GM19043 (cell line): Measurements from ENCODE around the gene DLG2.
"Not testable (repeated sequence)": the region's sequence is repeated elsewhere in the genome, so short reads cannot be mapped to it uniquely, and the experiment has no call there.

Experiments used
- ATAC-seq: cut with Tn5 transposase; IDR thresholded peaks from one replicate; pipeline ENCODE4 v1.9.1; 2021; ENCODE audit warnings: low read depth; ENCODE audit not compliant: unreplicated experiment

DLG2 gene

GRCh38 chr11:85627332-85627997 is at the start of gene DLG2:
TSS of gene DLG2 (minus strand) at chr11:85627344.
- no peak for ATAC-seq

DNA sequence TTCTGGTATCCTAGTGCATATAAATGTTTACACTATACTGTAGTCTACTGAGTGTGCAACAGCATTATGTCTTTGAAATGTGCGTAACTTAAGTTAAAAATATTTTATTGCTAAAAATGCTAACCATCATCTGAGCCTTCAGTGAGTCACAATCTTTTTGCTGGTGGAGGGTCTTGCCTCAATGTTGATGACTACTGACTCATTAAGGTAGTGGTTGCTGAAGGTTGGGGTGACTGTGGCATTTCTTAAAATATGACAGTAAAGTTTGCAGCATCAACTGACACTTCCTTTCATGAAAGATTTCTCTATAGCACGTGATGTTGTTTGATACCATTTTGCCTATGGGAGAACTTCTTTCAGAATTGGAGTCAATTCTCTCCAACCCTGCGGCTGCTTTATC is 46.2 kb upstream of the DLG2 start:
- ATAC-seq: no peak

DNA sequence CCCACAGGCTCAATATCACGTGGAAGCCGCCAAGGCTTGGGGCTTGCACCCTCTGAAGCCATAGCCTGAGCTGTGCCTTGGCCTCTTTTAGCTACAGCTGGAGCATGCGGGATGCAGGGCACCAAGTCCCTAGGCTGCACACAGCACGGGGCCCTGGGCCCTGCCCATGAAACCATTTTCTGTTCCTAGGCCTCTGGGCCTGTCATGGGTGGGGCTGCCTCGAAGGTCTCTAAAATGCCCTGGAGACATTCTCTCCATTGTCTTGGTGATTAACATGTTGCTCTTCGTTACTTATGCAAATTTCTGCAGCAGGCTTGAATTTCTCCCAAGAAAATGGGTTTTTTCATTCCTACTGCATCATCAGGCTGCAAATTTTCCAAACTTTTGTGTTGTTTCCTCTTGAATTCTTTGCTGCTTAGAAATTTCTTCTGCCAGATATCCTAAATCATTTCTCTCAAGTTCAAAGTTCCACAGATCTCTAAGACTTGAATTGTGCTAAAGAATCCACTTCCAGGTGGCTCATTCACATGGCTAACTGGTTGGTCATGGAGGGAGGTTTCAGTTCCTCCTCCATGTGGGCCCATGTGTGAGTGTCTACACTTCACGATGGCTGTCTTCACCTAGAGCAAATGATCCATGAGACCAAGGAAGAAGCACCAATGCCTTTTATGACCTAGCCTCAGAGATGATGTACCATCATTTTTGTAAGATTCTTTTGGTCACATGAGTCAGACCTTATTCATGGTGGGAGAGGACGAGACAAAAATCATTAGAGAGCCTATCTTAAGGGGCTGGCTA is 45.2 kb upstream of the DLG2 start:
- ATAC-seq: no peak

- ATAC-seq: not testable (repeated sequence)
These were observed 44.0 kb upstream of the DLG2 start for GRCh38 chr11:85670949-85671663.

DNA sequence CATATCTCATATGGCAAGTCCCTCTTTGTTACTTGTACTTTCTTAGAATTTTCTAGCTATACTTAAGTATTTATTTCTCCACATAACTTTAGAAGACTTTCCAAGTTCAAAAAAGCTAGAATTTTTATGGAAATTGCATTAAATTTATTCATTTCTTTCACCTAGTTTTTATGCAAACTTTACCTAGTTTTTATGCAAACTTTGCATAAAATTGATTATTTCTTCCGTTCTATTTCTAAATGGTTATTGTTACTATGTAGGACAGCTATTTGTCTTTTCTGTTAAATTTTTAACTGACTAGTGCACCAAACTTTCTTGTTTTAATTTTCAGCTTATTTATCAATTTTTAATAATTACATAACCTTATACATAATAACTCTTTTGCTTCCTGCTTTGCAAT is 41.0 kb upstream of the DLG2 start:
- ATAC-seq: no peak

DNA sequence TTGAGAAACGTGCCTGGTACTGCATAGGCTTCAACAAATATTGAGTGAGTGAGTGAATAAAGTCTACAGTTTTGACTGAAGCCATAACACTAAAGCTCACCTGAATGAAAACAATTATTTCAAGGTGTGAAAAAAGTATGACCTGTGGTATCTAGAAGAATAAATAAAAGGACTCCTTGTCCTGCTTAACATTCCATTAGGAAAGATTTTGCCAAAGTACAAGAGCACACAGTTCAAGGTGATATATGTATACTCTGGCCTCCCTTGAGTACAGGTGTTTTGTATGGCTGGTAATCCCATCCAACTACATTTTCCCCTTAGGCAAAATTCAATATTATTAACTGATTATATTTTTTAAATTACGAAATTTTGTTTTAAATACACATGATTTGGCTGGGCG is 39.5 kb upstream of the DLG2 start:
- no peak for ATAC-seq

GRCh38 chr11:85665733-85666132 is 38.6 kb upstream of the DLG2 start:
- no peak for ATAC-seq

DNA sequence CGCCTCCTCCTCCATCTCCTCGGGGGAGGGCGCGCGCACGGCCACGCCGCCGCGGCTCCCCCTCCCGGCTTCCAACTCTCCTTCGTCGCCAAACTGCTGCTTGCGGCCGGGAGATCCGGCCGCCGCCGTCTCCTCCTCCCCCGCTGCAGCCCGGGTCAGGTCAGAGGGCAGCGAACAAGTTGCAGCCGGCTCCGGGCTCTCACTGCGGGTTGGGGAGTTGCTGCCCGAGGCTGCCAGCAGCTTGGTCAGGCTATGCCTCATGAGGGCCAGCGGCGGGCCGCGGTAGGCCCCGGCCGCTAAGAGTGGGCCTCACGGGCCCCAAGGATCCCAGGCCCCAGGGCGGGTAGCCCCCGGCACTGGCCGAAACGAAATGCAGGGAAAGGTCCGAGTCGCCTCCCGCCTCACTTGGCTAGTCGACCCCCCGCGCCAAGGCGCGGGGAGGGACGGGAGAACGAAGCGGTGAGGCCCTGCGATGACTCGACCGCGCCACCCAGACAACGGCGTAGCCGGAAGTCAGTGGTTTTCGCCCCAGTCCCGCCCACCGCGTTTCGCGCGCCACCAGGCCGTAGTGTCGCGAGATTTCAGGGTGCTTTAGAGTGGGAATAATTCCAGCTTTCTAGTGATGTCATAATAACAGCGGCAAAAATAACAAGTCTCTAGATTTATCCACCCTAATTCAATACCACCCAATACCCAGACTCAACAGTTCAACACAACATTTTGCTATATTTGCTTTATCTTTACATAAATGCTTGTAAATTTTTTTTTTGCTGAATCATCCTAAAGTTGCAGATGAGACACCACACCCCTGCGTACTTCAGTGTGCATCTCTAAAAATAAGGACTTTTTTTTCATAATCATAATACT is 37.7 kb upstream of the DLG2 start, which contains the start of gene CREBZF:
CREBZF (minus strand) TSS at position 515 of the 867 bp plus-strand sequence; CDS start at position 261, 254 bp downstream.
- peak; percentile 91 for ATAC-seq

- ATAC-seq: peak; percentile 53
These were observed 36.8 kb upstream of the DLG2 start for GRCh38 chr11:85663753-85664614.

DNA sequence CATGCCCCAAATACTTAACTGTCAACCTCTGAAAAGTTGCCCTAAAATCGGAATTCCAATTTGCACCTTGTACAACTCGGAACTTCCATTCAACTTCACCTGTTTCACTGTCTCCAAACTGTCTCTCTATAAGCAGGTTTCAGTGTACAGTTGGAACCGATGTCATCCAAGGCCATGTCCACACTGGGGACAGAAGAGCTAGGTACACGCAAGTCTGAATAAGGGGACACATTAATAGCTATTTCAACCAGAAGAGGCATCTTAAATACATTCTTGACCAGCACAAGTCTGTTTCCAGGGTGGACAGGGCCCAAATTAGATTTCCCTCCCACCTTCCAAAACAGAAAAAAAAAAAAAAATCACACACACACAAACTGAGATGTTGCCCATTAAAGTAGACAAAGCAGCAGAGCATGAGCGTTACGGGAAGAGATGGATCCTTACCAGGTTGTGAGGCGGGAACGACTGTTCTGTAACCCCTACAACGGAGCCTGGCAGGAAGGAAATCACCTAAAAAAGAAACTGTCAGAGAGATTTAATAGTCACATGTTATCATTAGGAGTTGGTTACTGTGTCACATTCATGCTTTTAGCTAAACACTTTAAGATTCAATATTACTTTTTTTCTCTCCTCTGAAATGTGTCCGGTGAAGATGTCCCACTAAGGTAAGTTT is 36.1 kb upstream of the DLG2 start:
- ATAC-seq: no peak

GRCh38 chr11:85661972-85662664 is 35.0 kb upstream of the DLG2 start:
- ATAC-seq: no peak

DNA sequence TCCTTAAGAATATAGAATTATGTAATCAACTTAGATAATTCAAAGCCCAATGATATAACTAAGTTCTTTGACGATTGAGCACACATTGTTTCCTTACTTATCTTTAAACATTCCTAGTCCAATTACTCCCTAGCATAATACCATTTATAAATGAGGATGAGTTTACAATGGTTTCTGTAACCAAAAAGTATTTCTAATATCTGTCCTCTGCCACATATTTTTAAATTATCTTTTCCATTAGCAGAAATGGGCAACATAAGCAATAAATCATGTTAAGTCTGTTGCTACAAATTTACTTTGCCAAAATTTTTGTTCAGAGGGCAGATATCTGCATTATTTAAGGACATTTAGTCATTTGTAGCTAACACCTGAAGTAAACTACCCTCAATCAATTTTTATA is 31.0 kb upstream of the DLG2 start:
- no peak for ATAC-seq

GRCh38 chr11:85656777-85657176 is 29.6 kb upstream of the DLG2 start:
- no peak for ATAC-seq

DNA sequence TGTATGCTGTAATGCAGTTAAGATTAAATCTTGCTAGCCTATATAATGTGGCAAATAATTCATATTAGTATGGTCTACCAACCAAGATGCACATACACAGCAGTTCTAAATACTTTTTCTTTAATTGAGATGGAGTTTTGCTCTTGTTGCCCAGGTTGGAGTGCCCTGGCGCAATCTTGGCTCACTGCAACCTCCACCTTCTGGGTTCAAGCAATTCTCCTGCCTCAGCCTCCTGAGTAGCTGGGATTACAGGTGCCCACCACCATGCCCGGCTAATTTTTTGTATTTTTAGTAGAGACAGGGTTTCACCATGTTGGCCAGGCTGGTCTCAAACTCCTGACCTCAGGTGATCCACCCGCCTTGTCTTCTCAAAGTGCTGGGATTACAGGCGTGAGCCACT is 27.2 kb upstream of the DLG2 start:
- not testable (repeated sequence) for ATAC-seq

DNA sequence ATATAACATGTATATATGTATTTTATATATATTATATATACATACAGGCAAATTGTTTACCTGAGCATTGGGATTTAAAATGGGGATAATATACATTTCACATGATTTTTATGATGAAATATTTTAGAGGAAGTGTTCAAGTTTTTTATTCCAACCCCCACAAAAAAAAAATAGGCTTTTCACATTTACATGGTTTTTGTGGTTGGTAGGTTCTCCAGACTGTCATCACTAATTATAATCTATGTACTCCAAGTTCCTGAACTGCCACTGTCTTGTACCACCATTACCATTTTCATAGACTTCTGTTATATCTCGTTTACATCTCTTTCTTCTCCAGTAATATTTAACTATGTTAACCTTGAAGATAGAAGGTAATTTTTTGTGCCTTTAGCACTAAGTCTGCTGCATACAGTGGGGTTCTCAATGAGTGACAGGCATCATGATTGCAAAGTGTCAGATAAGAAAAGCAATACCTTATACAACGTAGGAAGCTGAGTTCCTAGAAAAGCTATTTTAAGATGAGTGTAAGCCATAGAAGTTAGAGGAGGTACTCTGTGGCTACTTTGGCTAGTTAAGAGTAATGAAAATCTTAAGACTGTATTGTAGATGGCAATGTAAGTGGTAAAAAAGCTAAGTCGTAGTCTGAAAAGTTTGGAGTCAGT is 25.8 kb upstream of the DLG2 start:
- ATAC-seq: no peak

GRCh38 chr11:85651118-85651517 is 24.0 kb upstream of the DLG2 start:
- no peak for ATAC-seq

- ATAC-seq: peak; percentile 99
These were observed 20.6 kb upstream of the DLG2 start, which contains the start of gene TMEM126A for GRCh38 chr11:85647604-85648299. TSS of gene TMEM126A (plus strand) at chr11:85647967. CDS start at chr11:85650256, 2,289 bp downstream.
